OCI-LY1 (cell line): ENCODE data around the gene PCCB.
"Not testable (repeated sequence)": the region's sequence is repeated elsewhere in the genome, so short reads cannot be mapped to it uniquely, and the experiment has no call there.

Experiments
- EZH2 ChIP-seq: fragments of 200-600 bp; sonication (generic), shearing (Covaris generic); IDR thresholded peaks from 2 replicates; pipeline ENCODE4 v1.8.0; 2017; ENCODE audit warnings: borderline replicate concordance, mixed run types, mild to moderate bottlenecking, antibody characterized with exemption, low read length, moderate library complexity, mixed read lengths
- TF ChIP-seq, protein P1 (sequence below): fragments of 200-600 bp; sonication (generic), shearing (Covaris generic); IDR thresholded peaks from 2 replicates; pipeline ENCODE4 v1.5.1; 2017; ENCODE audit warnings: mild to moderate bottlenecking, antibody characterized with exemption, low read length, moderate library complexity, mixed read lengths

GRCh38 chr3:136375800-136376199, 125.7 kb downstream of the PCCB start:
- TF ChIP-seq, protein P1, sequence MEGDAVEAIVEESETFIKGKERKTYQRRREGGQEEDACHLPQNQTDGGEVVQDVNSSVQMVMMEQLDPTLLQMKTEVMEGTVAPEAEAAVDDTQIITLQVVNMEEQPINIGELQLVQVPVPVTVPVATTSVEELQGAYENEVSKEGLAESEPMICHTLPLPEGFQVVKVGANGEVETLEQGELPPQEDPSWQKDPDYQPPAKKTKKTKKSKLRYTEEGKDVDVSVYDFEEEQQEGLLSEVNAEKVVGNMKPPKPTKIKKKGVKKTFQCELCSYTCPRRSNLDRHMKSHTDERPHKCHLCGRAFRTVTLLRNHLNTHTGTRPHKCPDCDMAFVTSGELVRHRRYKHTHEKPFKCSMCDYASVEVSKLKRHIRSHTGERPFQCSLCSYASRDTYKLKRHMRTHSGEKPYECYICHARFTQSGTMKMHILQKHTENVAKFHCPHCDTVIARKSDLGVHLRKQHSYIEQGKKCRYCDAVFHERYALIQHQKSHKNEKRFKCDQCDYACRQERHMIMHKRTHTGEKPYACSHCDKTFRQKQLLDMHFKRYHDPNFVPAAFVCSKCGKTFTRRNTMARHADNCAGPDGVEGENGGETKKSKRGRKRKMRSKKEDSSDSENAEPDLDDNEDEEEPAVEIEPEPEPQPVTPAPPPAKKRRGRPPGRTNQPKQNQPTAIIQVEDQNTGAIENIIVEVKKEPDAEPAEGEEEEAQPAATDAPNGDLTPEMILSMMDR, result not testable (repeated sequence)
- TF ChIP-seq EZH2, result not testable (repeated sequence)
